Renal cortex interstitium (tissue), 3 donors: ENCODE data around the gene CTNNBIP1. TPM values are rescaled to one million over a fixed set of nuclear protein-coding genes. Genes with fewer than 3 reads are reported as not detected.

Source experiments
- polyA plus RNA-seq, 3 donors: library from polyadenylated mRNA; unstranded; fragments of 120-200 nt; gene quantifications; one replicate each; pipeline ENCODE4 v1.2.1, GENCODE V29; 2013; ENCODE audit not compliant: insufficient read length in 3 of 3

CTNNBIP1 gene
- polyA plus RNA-seq, 3 donors = 28.5 to 35.9 (median 35.3) TPM

Other genes starting within 250 kb of the CTNNBIP1 start
- 100 to 1,000 TPM; 133 to 166 (median 157) TPM for gene CLSTN1, start 86.3 kb downstream of the CTNNBIP1 start, polyA plus RNA-seq
- 10 to 100 TPM; 65.1 to 78.4 (median 66.7) TPM for gene LZIC, start 33.1 kb upstream of the CTNNBIP1 start, polyA plus RNA-seq
- gene NMNAT1, start 33.2 kb upstream of the CTNNBIP1 start, polyA plus RNA-seq = 10 to 100 TPM; 21.5 to 23.9 (median 22.0) TPM
- gene RBP7, start 87.0 kb upstream of the CTNNBIP1 start, polyA plus RNA-seq = 10 to 100 TPM; 20.1 to 29.3 (median 22.3) TPM
- gene UBE4B, start 122.7 kb upstream of the CTNNBIP1 start, polyA plus RNA-seq = 10 to 100 TPM; 50.7 to 59.1 (median 55.0) TPM